Lower lobe of right lung (tissue), 2 donors: Measurements from ENCODE around the gene SLC38A8. TPM values are rescaled to one million over a fixed set of nuclear protein-coding genes. Genes with fewer than 3 reads are reported as not detected.
A peak's percentile ranks its signal among the peaks of the same experiment; 100 is the strongest.

Experiments
- ATAC-seq, 2 donors: fragments of 200-7000 bp; cut with Tn5 transposase; one replicate each; pipeline ENCODE4 v1.9.1; 2020 to 2022; ENCODE audit warnings: mild to moderate bottlenecking in 2 of 2, moderate library complexity in 2 of 2
- DNase-seq: peaks from one replicate; pipeline ENCODE4 v3.0.0-alpha.2; 2020
- H3K27ac ChIP-seq: fragments of 200-600 bp; one replicate; pipeline ENCODE4 v1.8.0; 2022
- H3K27me3 ChIP-seq: fragments of 200-600 bp; one replicate; pipeline ENCODE4 v1.8.0; 2022; ENCODE audit warnings: low read depth
- H3K36me3 ChIP-seq: fragments of 200-600 bp; one replicate; pipeline ENCODE4 v1.8.0; 2022; ENCODE audit warnings: mild to moderate bottlenecking
- H3K4me1 ChIP-seq: fragments of 200-600 bp; one replicate; pipeline ENCODE4 v1.8.0; 2022
- H3K4me3 ChIP-seq: fragments of 200-600 bp; one replicate; pipeline ENCODE4 v1.8.0; 2022; ENCODE audit warnings: mild to moderate bottlenecking
- H3K9me3 ChIP-seq: fragments of 200-600 bp; one replicate; pipeline ENCODE4 v1.8.0; 2022
- CTCF ChIP-seq: fragments of 200-600 bp; IDR thresholded peaks from one replicate; pipeline ENCODE4 v1.8.0; 2022; ENCODE audit warnings: antibody characterized with exemption, mild to moderate bottlenecking
- intact Hi-C: fragments of 100-400 bp; cut with DNase I; formaldehyde crosslinking; loops from one replicate; pipeline ENCODE4 v1.11.0; 2022
- total RNA-seq: library from RNA; stranded (reverse); fragmentation: NEBNext Ultra II Directional; extraction: Animal tissue kit (Norgen Biotek cat#: 25700); gene quantifications from one replicate; pipeline ENCODE4 v1.2.1, GENCODE V29; 2021
- donor health status: DM: no; HTN: yes; CAD: no; lungs with severe emphysema.

SLC38A8 gene
- total RNA-seq, 1 donor from 2014 or later = not detected

DNA sequence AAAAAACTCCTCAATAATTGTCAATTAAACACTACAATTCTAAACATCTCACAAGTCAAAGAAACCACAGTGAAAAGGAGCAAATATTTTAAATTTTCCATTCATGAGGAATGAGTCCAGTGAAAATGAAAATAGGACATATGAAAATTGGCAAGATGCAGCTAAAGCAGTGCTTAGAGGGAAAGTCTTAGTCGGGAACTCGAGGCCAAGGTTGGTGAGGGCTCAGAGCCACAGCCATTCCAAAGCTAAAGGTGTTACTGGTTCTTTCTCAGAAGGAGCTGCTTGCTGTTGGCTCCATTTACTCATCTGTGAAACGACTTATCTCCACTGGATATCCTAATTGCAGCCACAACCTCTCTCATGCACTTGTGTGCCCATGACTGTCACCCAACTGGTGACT is 6.5 kb downstream of the SLC38A8 start:
- H3K4me1 ChIP-seq = no peaks in the 10 kb centered on the region
- no peak for TF ChIP-seq CTCF
- DNase-seq (no peak), ATAC-seq (no peak)
- H3K9me3 ChIP-seq = peaks cover 8% of the 10 kb centered on the region
- H3K4me3 ChIP-seq = no peak overlapping the region
- no peak overlapping the region for H3K27ac ChIP-seq
- H3K36me3 ChIP-seq = no peaks in the 10 kb centered on the region
- intact Hi-C loops = no loop called here
- peaks cover 8% of the 10 kb centered on the region for H3K27me3 ChIP-seq

- Histone ChIP-seq H3K36me3 (no peaks in the 10 kb centered on the region), H3K4me1 (no peaks in the 10 kb centered on the region), H3K27ac (no peak overlapping the region), H3K27me3 (peaks cover 8% of the 10 kb centered on the region), H3K4me3 (no peak overlapping the region), H3K9me3 (peaks cover 8% of the 10 kb centered on the region)
- ATAC-seq = no peak
- no peak for TF ChIP-seq CTCF
- intact Hi-C loops = no loop called here
- DNase-seq = no peak
These were observed 8.1 kb downstream of the SLC38A8 start for GRCh38 chr16:84034516-84034915.

GRCh38 chr16:84033251-84034195 is 9.1 kb downstream of the SLC38A8 start:
- intact Hi-C loops = no loop called here

DNA sequence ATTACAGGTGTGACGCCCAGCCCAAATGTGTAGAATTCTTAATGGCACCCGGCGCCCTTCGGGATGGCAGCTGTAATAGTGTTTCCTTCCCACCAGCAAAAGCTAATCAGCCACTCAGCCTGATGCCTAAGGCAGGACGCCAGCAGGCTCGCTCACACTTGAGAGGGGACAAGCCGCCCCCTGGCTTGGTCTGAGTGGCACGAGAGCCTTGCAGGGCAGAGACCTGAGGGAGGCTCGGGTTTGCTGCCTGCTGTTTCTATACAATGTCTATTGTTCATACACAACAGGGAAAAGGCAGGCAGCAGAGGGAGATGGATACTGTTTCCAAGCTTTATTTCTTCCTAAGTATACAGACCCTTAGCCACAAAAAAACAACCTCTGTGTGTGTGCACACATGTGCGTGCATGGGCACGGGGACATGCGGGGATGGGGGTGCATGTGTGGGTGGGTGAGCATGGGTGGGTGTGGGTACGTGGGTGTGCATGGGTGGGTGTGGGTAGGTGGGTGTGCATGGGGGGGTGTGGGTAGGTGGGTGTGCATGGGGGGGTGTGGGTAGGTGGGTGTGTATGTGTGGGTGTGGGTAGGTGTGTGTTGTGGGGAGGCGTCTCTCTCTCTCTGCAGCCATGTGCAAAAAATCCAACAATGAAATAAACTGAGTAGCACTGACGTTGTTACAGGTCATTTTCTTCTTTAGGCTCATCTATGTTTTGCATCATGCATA is 10.0 kb downstream of the SLC38A8 start:
- Histone ChIP-seq H3K27me3 (peaks cover 5% of the 10 kb centered on the region), H3K9me3 (peaks cover 8% of the 10 kb centered on the region), H3K4me3 (no peak overlapping the region), H3K4me1 (no peaks in the 10 kb centered on the region), H3K36me3 (no peaks in the 10 kb centered on the region), H3K27ac (no peak overlapping the region)
- TF ChIP-seq CTCF = no peak
- ATAC-seq (no peak), DNase-seq (no peak)
- intact Hi-C loops = no loop called here

More at GRCh38 chr16:84033251-84034195, 9.1 kb downstream of the SLC38A8 start:
- TF ChIP-seq CTCF = no peak
- no peaks in the 10 kb centered on the region for H3K36me3 ChIP-seq
- ATAC-seq (no peak), DNase-seq (no peak)
- peaks cover 4% of the 10 kb centered on the region for H3K27me3 ChIP-seq
- H3K4me3 ChIP-seq = no peak overlapping the region
- H3K27ac ChIP-seq = no peak overlapping the region
- peaks cover 8% of the 10 kb centered on the region for H3K9me3 ChIP-seq
- H3K4me1 ChIP-seq = no peaks in the 10 kb centered on the region

- TF ChIP-seq CTCF = no peak
- Histone ChIP-seq H3K9me3 (peaks cover 8% of the 10 kb centered on the region), H3K36me3 (no peaks in the 10 kb centered on the region), H3K27me3 (peaks cover 14% of the 10 kb centered on the region), H3K4me1 (no peaks in the 10 kb centered on the region), H3K27ac (no peak overlapping the region), H3K4me3 (no peak overlapping the region)
- ATAC-seq (peak in 1 of 2 donors; percentile 22), DNase-seq (no peak)
- intact Hi-C loops = no loop called here
These were observed 11.0 kb downstream of the SLC38A8 start for GRCh38 chr16:84031556-84031955.
